ENCODE results near the gene PARD3. TPM values are rescaled to one million over a fixed set of nuclear protein-coding genes. Genes with fewer than 3 reads are reported as not detected.
A peak's percentile ranks its signal among the peaks of the same experiment; 100 is the strongest.

PARD3 gene
- total and polyA plus RNA-seq, 2 donors (not counting 1 experiment from before 2014, with no cell fraction given): 24.0 to 46.4 TPM

DNA sequence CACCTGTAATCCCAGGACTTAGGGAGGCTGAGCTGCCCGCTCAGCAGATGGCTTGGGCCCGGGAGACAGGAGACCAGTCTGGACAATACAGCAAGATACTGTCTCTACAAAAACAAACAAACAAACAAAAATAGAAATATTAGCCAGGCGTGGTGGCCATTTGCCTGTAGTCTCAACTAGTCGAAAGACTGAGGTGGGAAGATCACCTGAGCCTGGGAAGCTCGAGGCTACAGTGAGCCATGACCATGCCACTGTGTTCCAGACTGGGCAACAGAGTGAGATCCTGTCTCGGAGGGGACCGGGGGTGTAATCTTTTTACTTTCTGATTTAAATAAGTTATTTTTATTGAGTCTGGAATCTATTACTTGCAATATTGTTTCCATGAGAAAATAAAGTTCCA, 274.6 kb downstream of the PARD3 start:
- H3K4me3 ChIP-seq (replicated peaks in 1 of 4; ENCODE audit: control extremely low read depth in 1 of 4, insufficient read depth in 1 of 4, low read depth in 3 of 4, low read length in 4 of 4): no peak overlapping the region
- H3K27ac ChIP-seq (ENCODE audit: insufficient read depth, low read length): no peak overlapping the region
- H3K9me3 ChIP-seq (ENCODE audit: control insufficient read depth, insufficient read depth, low read depth, low read length): no peaks in the 10 kb centered on the region
- H4K20me1 ChIP-seq (ENCODE audit: control insufficient read depth, extremely low read depth, insufficient read depth, low read length): no peaks in the 10 kb centered on the region
- H3K9ac ChIP-seq (ENCODE audit: insufficient read depth, low read length): no peak overlapping the region
- H3K36me3 ChIP-seq (ENCODE audit: control insufficient read depth, insufficient read depth, low read length): no peaks in the 10 kb centered on the region
- H3K27me3 ChIP-seq (ENCODE audit: control insufficient read depth, insufficient read depth, low read length): no peaks in the 10 kb centered on the region
- no peaks in the 10 kb centered on the region for H3K79me2 ChIP-seq (ENCODE audit: control insufficient read depth, insufficient read depth, low read length)
- H3K4me2 ChIP-seq (ENCODE audit: extremely low read depth, insufficient read depth, low read length): no peak overlapping the region
- H3K4me1 ChIP-seq (ENCODE audit: control insufficient read depth, extremely low read depth, insufficient read depth, low read length): peaks cover 5% of the 10 kb centered on the region
- no peak for DNase-seq (ENCODE audit: low read depth in 2 of 2)
- H2AFZ ChIP-seq (ENCODE audit: low read length): no peak overlapping the region
- TF ChIP-seq, protein P1, sequence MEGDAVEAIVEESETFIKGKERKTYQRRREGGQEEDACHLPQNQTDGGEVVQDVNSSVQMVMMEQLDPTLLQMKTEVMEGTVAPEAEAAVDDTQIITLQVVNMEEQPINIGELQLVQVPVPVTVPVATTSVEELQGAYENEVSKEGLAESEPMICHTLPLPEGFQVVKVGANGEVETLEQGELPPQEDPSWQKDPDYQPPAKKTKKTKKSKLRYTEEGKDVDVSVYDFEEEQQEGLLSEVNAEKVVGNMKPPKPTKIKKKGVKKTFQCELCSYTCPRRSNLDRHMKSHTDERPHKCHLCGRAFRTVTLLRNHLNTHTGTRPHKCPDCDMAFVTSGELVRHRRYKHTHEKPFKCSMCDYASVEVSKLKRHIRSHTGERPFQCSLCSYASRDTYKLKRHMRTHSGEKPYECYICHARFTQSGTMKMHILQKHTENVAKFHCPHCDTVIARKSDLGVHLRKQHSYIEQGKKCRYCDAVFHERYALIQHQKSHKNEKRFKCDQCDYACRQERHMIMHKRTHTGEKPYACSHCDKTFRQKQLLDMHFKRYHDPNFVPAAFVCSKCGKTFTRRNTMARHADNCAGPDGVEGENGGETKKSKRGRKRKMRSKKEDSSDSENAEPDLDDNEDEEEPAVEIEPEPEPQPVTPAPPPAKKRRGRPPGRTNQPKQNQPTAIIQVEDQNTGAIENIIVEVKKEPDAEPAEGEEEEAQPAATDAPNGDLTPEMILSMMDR (conservative IDR thresholded peaks at IDR 0.05 in 1 of 2, IDR thresholded peaks at IDR 0.05 in 1 of 2; ENCODE audit: low read depth in 1 of 2, low read length in 2 of 2): no peak
- TF ChIP-seq EZH2 (IDR thresholded peaks at IDR 0.05; ENCODE audit: low read length, missing control alignments): no peak

DNA sequence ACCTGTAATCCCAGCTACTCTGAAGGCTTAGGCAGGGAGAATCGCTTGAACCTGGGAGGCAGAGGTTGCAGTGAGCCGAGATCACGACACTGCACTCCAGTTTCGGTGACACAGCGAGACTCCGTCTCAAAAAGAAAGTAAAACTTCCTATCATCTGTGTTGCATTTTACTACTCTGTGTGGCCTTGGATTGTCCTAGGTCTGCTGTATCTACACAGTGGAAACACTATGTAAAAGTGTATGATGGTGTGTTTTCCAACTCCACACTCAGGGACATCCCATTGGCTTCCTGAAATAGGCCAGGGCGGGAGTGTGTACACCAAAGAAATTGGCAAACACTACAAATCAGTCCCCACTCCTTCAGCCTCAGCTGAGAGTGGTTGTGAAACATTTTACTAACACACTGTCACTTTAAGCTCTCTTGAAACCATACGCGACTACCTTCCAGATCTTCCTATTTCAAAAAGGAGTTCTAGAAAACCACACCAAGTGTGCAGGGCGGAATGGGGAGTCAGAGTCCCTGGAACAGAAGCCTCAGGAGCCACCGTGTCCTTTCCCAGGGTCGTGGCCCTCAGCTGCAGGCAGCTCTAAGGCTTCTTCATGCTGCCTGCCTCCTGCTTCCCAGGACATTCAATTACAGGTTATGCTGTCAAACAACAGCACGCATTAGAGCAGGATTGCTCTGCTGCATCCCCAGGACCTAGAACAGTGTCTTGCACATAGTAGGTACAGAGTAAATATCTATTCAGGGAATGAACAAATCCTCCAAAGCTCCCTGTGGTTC, 275.4 kb downstream of the PARD3 start:
- H3K27ac ChIP-seq (ENCODE audit: insufficient read depth, low read length): peak overlapping the region; percentile 73
- no peaks in the 10 kb centered on the region for H3K36me3 ChIP-seq (ENCODE audit: control insufficient read depth, insufficient read depth, low read length)
- H3K79me2 ChIP-seq (ENCODE audit: control insufficient read depth, insufficient read depth, low read length): no peaks in the 10 kb centered on the region
- H3K4me2 ChIP-seq (ENCODE audit: extremely low read depth, insufficient read depth, low read length): peak overlapping the region; percentile 93
- H4K20me1 ChIP-seq (ENCODE audit: control insufficient read depth, extremely low read depth, insufficient read depth, low read length): no peaks in the 10 kb centered on the region
- H3K4me1 ChIP-seq (ENCODE audit: control insufficient read depth, extremely low read depth, insufficient read depth, low read length): peaks cover 5% of the 10 kb centered on the region
- peak in 1 of 2 donors; percentile 79 for DNase-seq (ENCODE audit: low read depth in 2 of 2)
- H3K27me3 ChIP-seq (ENCODE audit: control insufficient read depth, insufficient read depth, low read length): no peaks in the 10 kb centered on the region
- H2AFZ ChIP-seq (ENCODE audit: low read length): peak overlapping the region; percentile 87
- TF ChIP-seq EZH2 (IDR thresholded peaks at IDR 0.05; ENCODE audit: low read length, missing control alignments): no peak
- TF ChIP-seq, protein P1 (conservative IDR thresholded peaks at IDR 0.05 in 1 of 2, IDR thresholded peaks at IDR 0.05 in 1 of 2; ENCODE audit: low read depth in 1 of 2, low read length in 2 of 2): no peak
- no peaks in the 10 kb centered on the region for H3K9me3 ChIP-seq (ENCODE audit: control insufficient read depth, insufficient read depth, low read depth, low read length)
- H3K4me3 ChIP-seq (replicated peaks in 1 of 4; ENCODE audit: control extremely low read depth in 1 of 4, insufficient read depth in 1 of 4, low read depth in 3 of 4, low read length in 4 of 4): peak overlapping the region; percentile 25 to 51 (median 44)
- H3K9ac ChIP-seq (ENCODE audit: insufficient read depth, low read length): peak overlapping the region; percentile 32

DNA sequence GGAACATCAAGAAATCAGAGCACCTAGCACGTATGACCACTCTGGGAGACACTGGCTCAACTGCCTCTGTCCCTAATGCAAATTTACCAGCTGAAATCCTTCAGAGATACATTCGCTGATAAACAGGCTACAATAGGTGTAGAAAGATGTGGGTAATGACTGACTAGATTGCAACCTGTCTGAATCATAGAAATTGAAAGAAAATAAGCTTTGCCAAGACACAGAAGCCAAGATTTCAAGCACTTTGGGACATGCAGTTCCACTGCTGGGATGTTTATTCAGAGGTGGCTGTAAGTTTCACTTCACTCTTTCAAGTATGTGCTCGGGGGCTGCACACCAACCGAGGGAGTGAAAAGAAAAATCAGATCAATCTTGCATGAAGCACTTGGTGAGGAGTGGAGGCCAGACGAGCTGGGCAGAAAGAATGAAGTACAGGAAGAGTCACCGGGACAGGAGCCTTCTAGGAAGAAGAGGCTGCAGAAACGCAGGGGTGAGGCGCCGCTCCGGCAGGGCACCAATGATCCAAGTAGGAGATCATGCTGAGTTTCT, 276.7 kb downstream of the PARD3 start:
- Histone ChIP-seq H2AFZ (ENCODE audit: low read length) (no peak overlapping the region), H4K20me1 (ENCODE audit: control insufficient read depth, extremely low read depth, insufficient read depth, low read length) (no peaks in the 10 kb centered on the region), H3K79me2 (ENCODE audit: control insufficient read depth, insufficient read depth, low read length) (no peaks in the 10 kb centered on the region), H3K4me3 (replicated peaks in 1 of 4; ENCODE audit: control extremely low read depth in 1 of 4, insufficient read depth in 1 of 4, low read depth in 3 of 4, low read length in 4 of 4) (peak overlapping the region in 1 of 4 experiments; percentile 29), H3K27me3 (ENCODE audit: control insufficient read depth, insufficient read depth, low read length) (no peaks in the 10 kb centered on the region), H3K9me3 (ENCODE audit: control insufficient read depth, insufficient read depth, low read depth, low read length) (no peaks in the 10 kb centered on the region), H3K9ac (ENCODE audit: insufficient read depth, low read length) (no peak overlapping the region), H3K4me2 (ENCODE audit: extremely low read depth, insufficient read depth, low read length) (peak overlapping the region; percentile 78), H3K4me1 (ENCODE audit: control insufficient read depth, extremely low read depth, insufficient read depth, low read length) (peaks cover 5% of the 10 kb centered on the region), H3K27ac (ENCODE audit: insufficient read depth, low read length) (peak overlapping the region; percentile 31), H3K36me3 (ENCODE audit: control insufficient read depth, insufficient read depth, low read length) (no peaks in the 10 kb centered on the region)
- DNase-seq (ENCODE audit: low read depth in 2 of 2): peak in 1 of 2 donors; percentile 27
- TF ChIP-seq EZH2 (IDR thresholded peaks at IDR 0.05; ENCODE audit: low read length, missing control alignments): no peak
- TF ChIP-seq, protein P1 (conservative IDR thresholded peaks at IDR 0.05 in 1 of 2, IDR thresholded peaks at IDR 0.05 in 1 of 2; ENCODE audit: low read depth in 1 of 2, low read length in 2 of 2): no peak

Measured in fibroblast of lung (primary cell).